G401 (cell line): ENCODE measurements around the gene ADGRA1. TPM values are rescaled to one million over a fixed set of nuclear protein-coding genes. Genes with fewer than 3 reads are reported as not detected.
A peak's percentile ranks its signal among the peaks of the same experiment; 100 is the strongest.
"Not testable (repeated sequence)": the region's sequence is repeated elsewhere in the genome, so short reads cannot be mapped to it uniquely, and the experiment has no call there.

Experiments used
- DNase-seq: peaks from one replicate; pipeline ENCODE4 v3.0.0-alpha.2; 2015; ENCODE audit warnings: low spot score
- in situ Hi-C: cut with HindIII; loops from 2 replicates; pipeline ENCODE4 v1.10.0; 2016; ENCODE audit warnings: low sequenced_read_pairs, mixed read lengths
- total RNA-seq: library from RNA; depleted of rRNA; stranded (reverse); fragments of >200 nt; shearing (Covaris generic); gene quantifications from 2 replicates; pipeline ENCODE4 v1.2.3, GENCODE V29; 2014

ADGRA1 gene
- total RNA-seq, 1 experiment from 2014 or later, result not detected

DNA sequence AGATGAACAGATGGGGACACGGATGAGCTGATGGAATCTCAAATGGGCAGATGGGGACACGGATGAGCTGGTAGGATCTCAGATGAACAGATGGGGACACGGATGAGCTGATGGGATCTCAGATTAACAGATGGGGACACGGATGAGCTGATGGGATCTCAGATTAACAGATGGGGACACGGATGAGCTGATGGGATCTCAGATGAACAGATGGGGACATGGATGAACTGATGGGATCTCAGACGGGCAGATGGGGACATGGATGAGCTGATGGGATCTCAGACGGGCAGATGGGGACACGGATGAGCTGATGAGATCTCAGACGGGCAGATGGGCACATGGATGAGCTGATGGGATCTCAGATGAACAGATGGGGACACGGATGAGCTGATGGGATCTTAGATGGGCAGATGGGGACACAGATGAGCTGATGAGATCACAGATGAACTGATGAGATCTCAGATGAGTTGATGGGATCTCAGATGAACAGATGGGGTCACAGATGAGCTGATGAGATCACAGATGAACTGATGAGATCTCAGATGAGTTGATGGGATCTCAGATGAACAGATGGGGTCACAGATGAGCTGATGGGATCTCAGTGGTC lies 34.1 kb upstream of the ADGRA1 start:
- in situ Hi-C loops, DNase-seq: not testable (repeated sequence)

DNA sequence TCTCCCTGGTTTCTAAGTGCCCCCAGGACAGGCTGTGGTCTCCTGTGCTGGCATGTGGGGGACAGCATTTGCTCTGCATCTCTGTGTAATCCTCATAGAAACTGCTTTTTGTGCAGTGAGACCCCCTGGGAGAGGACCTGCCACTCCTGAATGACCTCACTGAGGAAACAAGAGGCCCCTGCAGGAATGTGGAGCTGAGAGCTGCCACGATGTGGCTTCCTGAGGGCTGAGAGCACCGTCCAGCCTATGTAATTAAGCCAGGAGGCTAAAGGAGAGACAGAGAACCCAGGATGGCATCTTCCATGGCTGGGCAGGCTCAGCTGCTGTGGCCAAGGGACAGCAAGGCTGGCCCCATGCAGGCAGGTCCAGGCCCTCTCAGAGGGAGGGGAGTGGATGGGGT lies 32.3 kb upstream of the ADGRA1 start:
- in situ Hi-C loops, result no loop called here
- no peak for DNase-seq

DNA sequence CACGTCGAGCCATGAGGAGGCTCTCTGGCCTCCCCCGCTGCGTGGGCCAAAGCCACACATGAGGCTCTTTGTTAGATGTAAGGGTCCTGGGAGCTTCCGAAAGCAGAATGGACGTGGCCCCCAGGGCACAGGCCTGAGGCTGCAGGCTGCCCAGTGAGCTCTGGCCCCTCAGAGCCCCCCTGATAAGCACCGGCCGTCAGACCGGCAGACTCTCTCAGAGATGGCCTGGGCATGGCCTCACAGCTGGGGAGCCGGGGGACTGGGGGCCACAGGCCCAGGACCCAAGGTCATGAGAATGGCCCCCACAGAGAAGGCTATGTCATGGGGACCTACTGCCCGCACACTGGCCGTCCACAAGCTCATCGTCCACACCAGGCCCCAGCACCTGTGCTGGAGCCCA lies 31.7 kb upstream of the ADGRA1 start:
- in situ Hi-C loops, result no loop called here
- DNase-seq, result no peak

DNA sequence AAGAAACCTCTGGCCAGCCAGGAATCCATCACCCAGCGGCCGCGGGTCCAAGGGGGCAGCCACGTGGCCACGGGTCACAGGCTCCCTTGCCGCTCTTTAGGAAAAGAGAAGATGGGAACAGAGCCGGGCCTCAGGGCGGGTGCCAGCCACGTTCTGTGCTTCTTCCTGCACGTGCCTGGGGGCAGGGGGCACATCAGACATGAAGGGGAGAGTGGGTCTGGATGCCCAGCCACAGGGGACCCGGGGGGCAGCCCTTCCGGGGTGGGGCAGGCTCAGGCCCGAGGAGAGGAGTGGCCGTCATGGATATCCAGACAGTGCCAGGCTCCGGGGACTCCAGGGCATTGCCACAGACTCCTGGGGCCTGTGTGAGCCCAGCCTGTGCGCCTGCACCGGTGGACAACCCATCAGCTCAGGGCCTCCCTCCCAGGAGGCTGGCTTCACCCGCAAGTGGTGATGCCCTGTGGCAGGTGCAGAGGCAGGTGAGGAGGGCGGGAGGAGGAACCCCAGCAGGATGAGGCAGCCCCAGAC lies 31.0 kb upstream of the ADGRA1 start:
- in situ Hi-C loops, result no loop called here
- DNase-seq, result no peak

DNA sequence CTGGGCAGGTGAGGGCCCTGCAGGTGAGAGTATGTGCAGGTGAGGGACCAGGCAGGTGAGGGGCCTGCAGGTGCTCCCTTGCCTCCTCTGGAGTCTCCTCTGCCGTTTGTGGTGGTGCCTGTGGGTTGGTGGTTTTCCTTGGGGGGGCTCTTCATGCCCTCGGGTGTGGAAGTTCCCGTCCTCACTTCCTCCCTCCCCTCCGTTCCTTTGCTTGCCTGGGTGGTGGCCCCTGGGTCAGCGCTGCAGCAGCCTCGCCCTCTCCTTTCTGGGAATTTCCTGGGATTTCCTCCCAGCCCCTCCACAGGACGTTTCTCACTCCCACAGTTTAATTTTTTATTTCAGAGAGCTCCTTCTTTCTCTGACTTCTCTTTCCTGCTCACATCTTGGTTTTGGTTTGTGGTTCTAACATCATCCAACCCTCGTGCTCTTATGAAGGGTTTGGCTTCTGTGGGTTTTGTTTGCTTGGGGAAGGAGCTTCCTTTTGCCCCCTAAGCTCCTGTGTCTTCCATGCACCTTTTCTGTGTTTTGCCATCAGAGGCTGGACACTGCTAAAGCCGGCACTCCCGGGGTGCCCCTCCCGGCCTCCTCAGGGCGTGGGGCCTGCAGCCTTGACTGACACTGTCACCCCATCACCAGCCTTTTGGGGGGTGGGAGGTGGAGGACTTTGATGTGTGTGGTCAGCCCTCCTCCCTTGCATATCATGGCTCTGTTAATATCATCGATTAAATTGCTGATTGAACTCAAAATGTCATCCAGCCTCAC lies 29.2 kb upstream of the ADGRA1 start:
- in situ Hi-C loops, result no loop called here
- no peak for DNase-seq

DNA sequence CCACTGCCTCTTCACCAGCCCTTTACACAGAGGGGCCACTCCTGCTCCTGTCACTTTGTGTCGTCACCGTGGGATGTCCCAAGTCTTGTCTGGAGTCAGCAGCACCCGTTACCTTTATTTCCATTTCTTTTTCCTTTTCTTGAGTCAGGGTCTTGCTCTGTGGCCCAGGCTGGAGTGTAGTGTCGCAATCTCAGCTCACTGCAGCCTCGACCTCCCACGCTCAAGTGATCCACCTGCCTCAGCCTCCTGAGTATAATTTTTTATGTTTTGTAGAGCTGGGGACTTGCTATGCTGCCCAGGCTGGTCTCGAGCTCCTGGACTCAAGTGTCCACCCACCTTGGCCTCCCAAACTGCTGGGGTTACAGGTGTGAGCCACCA lies 28.6 kb upstream of the ADGRA1 start:
- no peak for DNase-seq
- in situ Hi-C loops, result no loop called here

DNA sequence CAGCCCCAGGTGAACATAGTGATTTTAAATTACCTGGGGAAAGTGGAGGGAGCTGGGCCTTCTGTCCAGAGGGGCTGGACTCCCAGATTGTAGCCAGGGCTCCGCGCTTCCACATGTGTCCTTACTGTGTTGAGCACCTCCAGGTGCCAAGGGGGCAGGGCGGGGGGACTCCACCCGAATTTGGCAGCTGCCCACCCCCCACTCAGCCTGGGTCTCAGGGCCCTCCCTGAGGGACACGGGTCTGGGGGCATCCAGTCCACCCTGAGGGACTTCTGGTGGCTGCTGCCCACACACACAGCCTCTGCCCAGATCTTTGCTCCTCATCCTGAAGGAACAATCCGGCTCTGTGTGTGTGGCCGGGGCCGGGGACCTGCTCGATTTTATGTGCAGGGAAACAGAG lies 28.2 kb upstream of the ADGRA1 start:
- DNase-seq, result no peak
- in situ Hi-C loops, result no loop called here

DNA sequence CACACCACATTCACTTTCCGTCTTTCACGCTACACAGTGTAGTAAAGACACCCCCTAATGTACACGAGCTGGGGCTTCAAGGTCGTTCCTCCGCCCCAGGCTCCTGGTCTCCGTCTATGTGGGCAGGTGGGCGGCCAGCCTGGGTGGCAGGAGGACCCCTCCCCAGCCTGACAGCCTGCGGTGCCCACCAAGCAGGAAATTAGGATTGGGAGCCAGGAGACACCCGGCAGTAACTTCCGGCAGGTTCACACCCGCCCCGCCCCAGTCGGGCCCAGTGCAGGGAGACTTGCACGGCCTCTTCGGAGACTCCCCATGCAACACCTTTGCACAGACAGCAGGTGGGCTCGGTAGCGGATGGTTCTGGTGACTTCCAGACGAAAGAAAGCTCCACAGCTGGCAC lies 27.7 kb upstream of the ADGRA1 start:
- no peak for DNase-seq
- in situ Hi-C loops, result no loop called here

DNA sequence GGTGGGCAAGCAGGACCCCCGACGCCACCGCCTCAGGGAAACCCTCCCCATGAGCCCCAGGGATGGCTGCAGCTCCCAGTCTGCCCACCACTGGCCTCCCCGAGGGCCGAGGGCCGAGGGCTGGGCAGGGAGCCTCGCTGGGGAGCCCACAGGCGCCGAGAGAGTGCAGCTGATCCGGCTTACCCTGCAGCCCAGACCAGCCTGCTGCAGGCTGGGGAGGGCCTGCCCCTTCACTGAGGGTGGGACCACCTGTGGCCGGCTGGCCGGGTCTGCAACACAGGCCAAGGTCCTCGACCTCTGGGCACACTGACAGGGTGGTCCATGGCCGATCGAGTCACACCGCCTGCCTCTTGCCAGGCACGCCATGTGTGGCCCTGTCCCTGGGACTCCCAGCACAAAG lies 27.3 kb upstream of the ADGRA1 start:
- no peak for DNase-seq
- in situ Hi-C loops, result no loop called here

DNA sequence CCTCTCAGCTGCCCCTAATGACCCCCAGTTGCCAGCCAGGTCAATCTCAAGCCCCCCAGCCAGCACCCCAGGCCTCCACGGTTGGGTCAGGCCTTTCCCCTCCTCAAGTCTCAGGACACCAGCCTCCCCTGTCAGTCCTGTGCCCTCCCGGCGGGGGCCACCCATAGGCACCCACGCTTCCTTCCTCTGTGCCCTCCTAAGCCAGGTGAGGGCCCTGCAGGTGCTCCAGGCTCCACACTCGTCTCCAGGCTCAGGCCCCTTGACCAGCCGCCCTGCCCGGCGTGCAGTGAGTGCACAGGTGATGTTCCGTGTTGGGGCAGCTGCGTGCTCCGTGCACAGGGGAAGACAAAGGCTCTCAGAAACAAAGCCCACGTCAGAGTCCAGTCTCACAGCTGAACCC lies 26.8 kb upstream of the ADGRA1 start:
- DNase-seq, result no peak
- in situ Hi-C loops, result no loop called here

DNA sequence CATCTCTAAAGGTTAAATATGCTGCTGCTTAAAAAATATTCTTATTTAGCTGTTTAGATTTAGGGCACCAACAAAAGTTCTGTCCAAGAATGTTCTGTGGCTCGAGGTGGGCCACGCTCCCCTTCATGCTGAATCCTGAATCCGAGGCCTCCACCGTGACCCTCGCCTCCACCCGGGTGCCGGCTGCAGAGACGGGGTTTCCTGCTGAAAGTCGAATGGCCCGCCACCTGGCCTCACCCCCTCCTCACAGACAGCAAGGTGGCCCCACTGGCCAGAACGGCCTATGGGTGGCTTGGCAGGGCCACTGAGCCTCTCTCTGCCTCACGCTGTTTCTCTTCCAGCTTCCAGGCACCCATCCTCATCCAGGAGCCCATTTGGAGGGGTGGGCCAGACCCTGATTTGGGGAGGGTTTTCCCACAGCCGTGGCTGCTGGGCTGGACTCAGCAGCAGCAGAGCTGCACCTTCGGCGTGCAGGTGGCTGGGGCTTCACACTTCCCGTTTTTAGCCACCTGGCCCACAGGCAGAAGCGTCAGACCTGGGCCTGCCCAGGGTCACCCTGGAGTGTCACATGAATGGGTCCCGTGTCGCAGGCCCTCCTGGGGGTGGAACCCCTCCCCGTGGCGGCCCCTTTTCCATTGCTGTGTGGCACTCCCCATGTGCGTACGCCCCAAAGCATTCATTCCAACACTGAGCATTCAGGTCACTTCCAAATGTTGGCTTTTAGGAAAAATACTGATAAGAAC lies 26.3 kb upstream of the ADGRA1 start:
- in situ Hi-C loops, result no loop called here
- no peak for DNase-seq

DNA sequence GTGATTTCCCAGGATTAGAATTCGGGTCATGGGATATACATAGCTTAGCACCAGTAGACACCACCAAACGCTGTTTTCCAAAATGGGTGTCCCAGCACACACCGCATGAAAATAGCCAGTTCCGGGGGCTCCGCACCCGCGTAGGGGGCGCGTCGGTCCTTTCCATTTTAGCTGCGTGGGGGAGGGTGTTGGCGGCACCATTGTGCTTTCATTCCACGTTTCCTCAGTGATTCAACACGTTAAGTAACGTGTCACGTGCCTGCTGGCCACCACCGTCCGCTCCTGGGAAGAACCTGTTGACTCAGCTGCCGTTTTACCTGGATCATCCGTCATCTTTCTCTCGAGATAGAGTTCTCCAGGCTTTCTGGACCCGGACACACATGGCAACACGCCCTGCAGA lies 25.6 kb upstream of the ADGRA1 start:
- no peak for DNase-seq
- in situ Hi-C loops, result no loop called here

DNA sequence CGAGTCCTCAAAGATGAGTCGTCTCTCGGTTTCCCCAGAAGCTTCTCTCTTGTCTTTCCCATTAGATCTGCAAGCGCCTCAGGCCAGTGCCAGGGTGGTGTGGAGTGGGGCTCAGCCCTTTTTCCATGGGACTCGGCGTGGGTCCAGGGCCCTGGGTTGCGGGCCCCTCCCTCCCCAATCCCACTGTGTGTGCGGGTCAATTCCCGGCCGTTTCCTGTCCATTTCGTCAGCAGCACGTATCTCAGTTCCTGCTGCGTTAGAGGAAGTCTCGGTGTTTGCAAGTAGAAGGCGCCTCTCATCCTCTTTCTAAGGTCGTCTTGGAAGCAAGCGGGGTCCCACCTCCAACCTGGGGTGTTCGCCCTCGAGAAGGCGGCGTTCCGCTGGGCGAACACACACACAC lies 25.1 kb upstream of the ADGRA1 start:
- in situ Hi-C loops, result no loop called here
- no peak for DNase-seq

DNA sequence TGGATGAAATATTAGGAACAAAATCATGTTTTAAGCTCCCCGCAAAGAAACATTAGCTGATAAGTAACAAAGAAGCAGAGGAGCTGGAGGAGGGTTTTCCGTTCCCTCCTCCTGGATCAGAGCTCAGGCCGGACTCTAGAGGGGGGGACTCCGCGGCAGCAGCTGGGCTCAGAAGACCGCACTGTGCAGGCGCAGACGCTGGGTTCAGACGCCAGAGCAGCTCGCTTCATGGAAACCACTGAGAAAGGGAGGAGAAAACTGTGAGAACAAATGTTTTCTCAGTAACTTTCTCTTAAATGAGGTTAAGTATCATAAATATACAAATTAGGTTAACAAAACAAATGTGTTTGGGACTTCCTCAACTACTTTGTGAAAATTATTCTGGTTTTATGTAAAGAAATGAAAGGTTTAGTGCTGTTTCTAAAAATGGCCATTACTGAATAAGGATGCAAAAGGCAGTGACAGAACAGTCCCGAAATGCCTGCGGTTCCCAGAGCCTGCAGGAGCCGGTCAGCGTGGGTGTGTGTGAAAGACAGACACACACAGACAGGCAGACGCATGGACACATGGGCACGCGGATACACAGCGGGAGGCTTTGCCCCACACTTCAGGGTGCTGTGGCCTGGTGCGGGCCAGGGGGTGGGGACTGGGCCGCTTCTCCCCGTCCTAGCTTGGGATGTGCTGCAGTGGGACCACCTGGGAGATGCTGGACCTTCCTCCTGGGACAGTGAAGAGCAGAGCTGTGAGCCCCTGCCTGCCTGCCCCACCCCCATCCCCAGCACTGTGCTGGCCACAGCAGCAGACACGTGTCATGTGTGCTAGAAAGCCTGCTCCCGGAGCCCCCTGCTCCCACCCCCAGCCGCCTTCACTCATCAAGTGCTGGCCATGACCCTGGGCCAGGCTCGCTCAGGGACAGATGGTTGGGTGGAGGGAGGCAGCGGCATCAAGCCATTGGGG lies 20.3 kb upstream of the ADGRA1 start:
- in situ Hi-C loops, result no loop called here
- peak; percentile 40 for DNase-seq

DNA sequence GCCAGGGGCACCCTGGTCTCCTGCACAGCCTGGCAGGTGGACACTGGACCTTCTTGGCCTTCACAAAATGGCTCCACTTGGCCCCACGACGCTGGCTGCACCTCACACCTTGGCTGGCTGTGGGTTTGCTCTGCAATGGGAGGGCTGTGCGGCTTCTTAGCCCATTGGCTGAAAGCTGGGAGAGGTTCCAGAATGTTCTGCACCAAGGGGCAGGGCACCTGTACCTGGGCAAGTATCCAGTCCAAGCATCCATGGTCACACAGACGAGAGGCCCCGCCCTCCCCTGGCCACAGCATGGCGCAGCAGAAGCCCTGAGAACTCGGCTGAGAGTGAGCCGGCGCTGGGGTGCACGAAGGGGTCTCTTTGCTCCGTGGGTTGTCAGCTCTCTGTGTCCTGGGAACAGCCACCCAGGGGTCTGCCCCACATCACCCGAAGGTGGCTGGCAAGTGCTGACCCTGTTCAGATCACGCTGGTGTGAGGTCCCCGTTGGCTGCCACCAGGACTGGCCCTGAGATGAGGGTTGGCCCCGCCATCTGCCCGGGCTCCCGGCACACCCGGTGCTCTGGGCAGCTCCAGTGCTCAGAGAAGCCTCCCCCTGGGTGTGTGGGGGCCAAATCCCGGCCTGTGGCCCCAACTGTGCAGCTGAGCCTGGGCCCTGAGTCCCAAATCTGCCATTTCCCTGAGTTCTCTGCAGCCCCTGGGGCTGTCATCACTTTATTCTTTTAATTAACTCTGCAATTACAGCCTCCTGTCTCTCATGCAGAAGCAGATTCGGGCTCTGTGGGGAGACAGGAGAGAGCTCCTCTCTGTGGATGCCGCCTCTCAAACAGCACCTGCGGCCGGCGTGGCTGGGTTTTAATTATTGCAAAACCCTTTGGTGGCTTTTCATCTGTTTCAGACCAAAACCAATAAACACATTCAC lies 19.4 kb upstream of the ADGRA1 start:
- in situ Hi-C loops, result no loop called here
- peak; percentile 75 for DNase-seq

DNA sequence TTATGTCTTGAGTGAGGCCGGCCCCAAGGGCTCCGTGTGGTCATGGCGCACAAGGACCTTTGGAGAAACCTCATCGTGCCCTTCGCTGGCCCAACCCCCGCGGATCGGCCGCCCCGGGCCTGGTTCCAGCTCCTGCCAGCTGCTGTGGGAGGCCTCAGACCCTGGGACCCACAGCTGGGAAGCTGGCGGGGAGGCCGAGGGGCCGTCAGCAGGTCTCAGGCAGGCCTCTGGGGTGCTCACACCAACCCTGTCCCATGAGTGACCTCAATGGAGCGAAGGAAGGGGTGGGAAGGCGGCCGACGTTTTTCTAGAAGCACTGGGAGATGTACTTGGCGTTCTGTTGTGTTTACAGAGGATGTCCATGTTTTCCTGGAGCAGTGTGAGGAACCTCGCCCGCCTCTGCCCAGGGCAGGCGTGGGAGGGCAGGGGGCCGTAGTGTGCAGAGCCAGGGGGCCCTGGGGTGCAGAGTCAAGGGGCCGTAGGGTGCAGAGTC lies 18.6 kb upstream of the ADGRA1 start:
- in situ Hi-C loops, result no loop called here
- DNase-seq, result no peak

DNA sequence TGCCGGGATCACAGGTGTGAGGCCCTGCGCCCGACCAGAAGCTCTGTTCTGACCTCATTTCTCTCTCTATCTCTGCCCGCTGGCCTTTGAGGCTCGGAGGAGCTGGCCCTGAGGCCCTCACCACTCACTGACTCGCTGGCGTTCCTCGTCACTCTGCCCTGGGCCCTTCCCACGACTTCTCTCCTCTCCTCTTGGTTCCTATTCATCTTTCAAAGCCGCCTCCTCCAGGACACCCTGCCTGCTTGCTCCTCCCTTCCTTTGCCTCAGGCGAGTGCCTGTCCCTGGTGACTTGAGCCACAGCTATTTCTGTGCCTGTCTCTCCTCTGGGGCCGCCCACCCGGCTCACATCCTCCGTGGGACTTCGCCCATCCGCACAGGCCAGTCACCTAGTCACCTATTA lies 17.3 kb upstream of the ADGRA1 start:
- in situ Hi-C loops, result no loop called here

DNA sequence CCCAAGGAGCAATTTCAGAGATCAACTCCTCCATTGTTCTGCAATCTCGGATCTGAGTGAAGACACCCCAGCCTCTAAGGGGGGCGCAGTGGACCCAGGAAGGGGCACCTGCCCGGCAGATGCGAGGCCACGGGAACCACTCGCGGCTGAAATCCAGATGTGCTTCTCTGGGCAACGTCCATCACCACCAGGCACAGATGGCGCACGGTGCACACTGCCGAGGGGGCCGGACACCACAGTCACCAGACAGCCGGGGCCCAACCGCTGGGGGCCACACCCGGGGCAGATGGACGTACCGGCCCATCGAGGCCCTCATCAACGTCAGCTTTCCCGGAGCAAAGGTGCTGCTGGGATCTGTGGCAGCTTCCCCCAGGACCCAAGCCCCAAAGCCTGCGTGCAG lies 16.9 kb upstream of the ADGRA1 start:
- no peak for DNase-seq
- in situ Hi-C loops, result no loop called here

More for the DNA sequence above, 17.3 kb upstream of the ADGRA1 start:
- DNase-seq, result no peak
